T-helper 1 cell treated with Interleukin-12 subunit alpha and Interleukin-12 subunit beta and Interleukin-4 antibody, amounts not matched to agents 30 μg/mL and 1 μg/mL, for 36 hours (primary cell): ENCODE results near the gene GAB2.
A peak's percentile ranks its signal among the peaks of the same experiment; 100 is the strongest.
"Not testable (repeated sequence)": the region's sequence is repeated elsewhere in the genome, so short reads cannot be mapped to it uniquely, and the experiment has no call there.

Source experiments
- H3K27ac Mint-ChIP-seq: one replicate; pipeline ENCODE4 v1.8.0; 2021; ENCODE audit warnings: mild to moderate bottlenecking, mixed read lengths
- H3K27me3 Mint-ChIP-seq: one replicate; pipeline ENCODE4 v1.8.0; 2021; ENCODE audit warnings: low read depth, mixed read lengths
- H3K36me3 Mint-ChIP-seq: one replicate; pipeline ENCODE4 v1.8.0; 2021; ENCODE audit warnings: low read depth, mixed read lengths
- H3K4me1 Mint-ChIP-seq: one replicate; pipeline ENCODE4 v1.8.0; 2021; ENCODE audit warnings: low read depth, mixed read lengths
- H3K4me3 Mint-ChIP-seq: one replicate; pipeline ENCODE4 v1.8.0; 2021; ENCODE audit warnings: mild to moderate bottlenecking, moderate library complexity, mixed read lengths
- H3K9me3 Mint-ChIP-seq: one replicate; pipeline ENCODE4 v1.8.0; 2021; ENCODE audit warnings: mixed read lengths

GAB2 gene

DNA sequence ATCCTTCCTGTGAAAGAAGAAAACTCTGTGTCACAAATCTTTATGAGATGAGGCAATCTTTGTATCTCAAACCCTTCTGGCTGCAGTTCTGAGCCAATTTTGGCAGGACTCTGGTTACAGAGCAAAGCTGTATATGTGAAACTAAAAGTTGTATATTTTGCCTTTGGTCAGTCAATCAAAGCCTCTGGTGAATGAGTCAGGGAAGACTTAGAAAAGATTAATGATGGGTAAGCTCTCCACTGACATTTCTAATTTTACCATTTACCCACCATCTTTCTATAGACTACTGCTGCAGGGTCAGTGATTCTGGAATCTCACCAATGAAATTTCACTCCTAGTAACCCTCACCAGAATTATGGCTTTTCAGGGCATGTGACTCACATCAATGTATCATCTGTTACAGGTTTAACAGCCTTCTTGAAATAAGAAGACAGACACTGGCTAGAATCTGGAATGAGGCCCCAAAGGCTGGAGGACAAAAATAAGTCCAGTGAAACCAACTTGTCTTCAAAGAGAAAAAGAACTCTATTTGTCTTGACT is 185.6 kb downstream of the GAB2 start:
- no peaks in the 10 kb centered on the region for H3K27me3 Mint-ChIP-seq
- peaks cover 62% of the 10 kb centered on the region for H3K36me3 Mint-ChIP-seq
- H3K4me3 Mint-ChIP-seq, result no peak overlapping the region
- no peak overlapping the region for H3K27ac Mint-ChIP-seq
- H3K9me3 Mint-ChIP-seq, result peaks cover 8% of the 10 kb centered on the region
- peaks cover 39% of the 10 kb centered on the region for H3K4me1 Mint-ChIP-seq

- Mint-ChIP-seq H3K4me3 (no peak overlapping the region), H3K27ac (no peak overlapping the region), H3K27me3 (no peaks in the 10 kb centered on the region), H3K4me1 (peaks cover 46% of the 10 kb centered on the region), H3K9me3 (no peaks in the 10 kb centered on the region), H3K36me3 (peaks cover 57% of the 10 kb centered on the region)
Observed at GRCh38 chr11:78230161-78230877, 187.3 kb downstream of the GAB2 start.

DNA sequence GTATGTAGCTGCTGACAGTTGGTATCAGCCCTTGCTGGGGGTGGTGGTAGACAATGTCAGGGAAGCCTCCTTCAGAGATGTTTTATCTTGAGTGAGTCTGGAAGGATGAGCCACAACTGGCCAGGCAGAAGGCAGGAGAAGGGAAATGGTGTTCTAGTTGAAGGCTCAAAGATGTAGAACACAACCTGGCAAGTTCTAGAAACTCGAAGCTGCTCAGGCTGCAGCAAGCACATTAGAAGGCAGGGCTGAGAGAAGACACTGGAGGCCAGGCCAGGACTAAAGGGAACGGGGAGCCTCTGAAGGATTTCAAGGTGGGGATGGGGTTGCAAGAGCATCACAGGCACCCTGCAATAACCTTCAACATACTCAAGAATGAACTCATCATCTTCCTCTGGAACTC is 188.5 kb downstream of the GAB2 start:
- H3K27me3 Mint-ChIP-seq, result no peaks in the 10 kb centered on the region
- H3K27ac Mint-ChIP-seq, result peak overlapping the region; percentile 73
- H3K4me1 Mint-ChIP-seq, result peaks cover 56% of the 10 kb centered on the region
- no peaks in the 10 kb centered on the region for H3K9me3 Mint-ChIP-seq
- no peak overlapping the region for H3K4me3 Mint-ChIP-seq
- peaks cover 65% of the 10 kb centered on the region for H3K36me3 Mint-ChIP-seq

GRCh38 chr11:78228467-78228866 is 189.2 kb downstream of the GAB2 start:
- H3K27me3 Mint-ChIP-seq, result no peaks in the 10 kb centered on the region
- H3K36me3 Mint-ChIP-seq, result peaks cover 67% of the 10 kb centered on the region
- peaks cover 56% of the 10 kb centered on the region for H3K4me1 Mint-ChIP-seq
- H3K4me3 Mint-ChIP-seq, result no peak overlapping the region
- no peaks in the 10 kb centered on the region for H3K9me3 Mint-ChIP-seq
- H3K27ac Mint-ChIP-seq, result peak overlapping the region; percentile 73

DNA sequence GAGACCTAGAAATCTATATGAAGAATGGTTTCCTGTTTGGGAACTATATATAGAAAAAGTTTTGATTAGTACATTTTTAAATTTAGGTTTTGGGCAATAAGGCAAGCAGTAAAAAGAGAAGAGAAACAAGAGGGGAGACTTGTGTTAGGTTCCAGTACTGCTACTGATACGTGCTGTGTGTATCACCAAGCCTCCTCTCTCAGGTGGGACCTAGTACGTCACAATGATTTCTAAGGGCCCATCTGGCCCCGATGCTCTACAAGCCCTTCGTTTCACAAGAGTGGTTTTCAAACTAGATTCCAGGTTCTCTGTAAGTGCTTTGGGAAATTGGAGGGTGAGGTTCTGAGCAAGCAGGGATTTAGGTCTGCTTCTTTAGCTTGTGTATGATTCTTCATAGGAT is 189.7 kb downstream of the GAB2 start:
- Mint-ChIP-seq H3K36me3 (peaks cover 68% of the 10 kb centered on the region), H3K4me3 (no peak overlapping the region), H3K9me3 (no peaks in the 10 kb centered on the region), H3K27me3 (no peaks in the 10 kb centered on the region), H3K4me1 (peaks cover 59% of the 10 kb centered on the region), H3K27ac (peak overlapping the region; percentile 95)

DNA sequence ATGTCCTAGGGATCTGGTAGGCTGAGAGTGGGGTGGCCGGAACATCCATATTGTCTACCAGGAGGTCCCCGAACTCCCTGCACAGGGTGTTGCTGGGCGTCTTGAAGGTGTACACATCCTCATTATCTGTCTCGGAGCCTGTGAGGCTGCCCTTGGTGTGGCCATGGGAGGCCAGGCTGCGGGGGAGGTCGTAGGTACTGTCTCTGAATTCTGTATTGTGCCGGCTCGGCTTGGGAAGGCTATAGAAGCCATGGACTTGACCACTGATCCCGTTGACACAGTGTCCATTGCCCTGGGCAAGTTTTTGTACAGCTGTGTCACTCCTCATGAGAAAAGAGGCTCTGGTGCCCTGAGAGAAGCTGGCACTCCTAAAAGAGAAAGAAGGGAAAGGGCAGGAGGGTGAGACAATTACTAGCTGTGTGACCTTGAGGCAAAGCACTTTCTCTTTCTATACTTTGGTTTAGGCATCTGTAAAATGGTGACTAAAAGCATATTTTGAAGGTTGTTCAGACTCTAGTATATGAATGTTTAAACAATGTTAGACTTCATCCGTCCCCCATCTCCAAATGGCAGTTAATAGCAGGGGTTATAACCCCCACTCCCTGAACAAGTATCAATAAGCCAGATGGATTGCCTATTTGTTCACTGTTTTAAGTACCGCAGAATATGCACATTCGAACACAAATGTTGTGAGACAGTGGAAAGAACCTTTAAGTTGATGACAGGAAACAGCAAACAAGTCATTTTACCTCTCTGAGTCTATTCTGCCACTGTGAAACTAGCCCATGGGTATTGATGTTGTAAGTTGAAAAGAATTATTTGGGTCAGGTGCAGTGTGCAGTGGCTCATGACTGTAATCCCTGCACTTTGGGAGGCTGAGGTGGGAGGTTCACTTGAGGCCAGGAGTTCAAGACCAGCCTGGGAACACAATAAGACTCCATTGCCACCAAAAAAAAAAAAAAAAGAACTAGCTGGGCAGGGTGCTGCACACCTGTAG is 190.6 kb downstream of the GAB2 start:
- H3K4me3 Mint-ChIP-seq, result peak overlapping the region; percentile 58
- no peaks in the 10 kb centered on the region for H3K27me3 Mint-ChIP-seq
- H3K4me1 Mint-ChIP-seq, result peaks cover 59% of the 10 kb centered on the region
- peaks cover 63% of the 10 kb centered on the region for H3K36me3 Mint-ChIP-seq
- H3K27ac Mint-ChIP-seq, result peak overlapping the region; percentile 95
- H3K9me3 Mint-ChIP-seq, result no peaks in the 10 kb centered on the region

GRCh38 chr11:78224906-78225420 is 192.7 kb downstream of the GAB2 start:
- no peaks in the 10 kb centered on the region for H3K9me3 Mint-ChIP-seq
- peaks cover 60% of the 10 kb centered on the region for H3K36me3 Mint-ChIP-seq
- no peaks in the 10 kb centered on the region for H3K27me3 Mint-ChIP-seq
- H3K27ac Mint-ChIP-seq, result peak overlapping the region; percentile 58
- H3K4me3 Mint-ChIP-seq, result no peak overlapping the region
- peaks cover 55% of the 10 kb centered on the region for H3K4me1 Mint-ChIP-seq

DNA sequence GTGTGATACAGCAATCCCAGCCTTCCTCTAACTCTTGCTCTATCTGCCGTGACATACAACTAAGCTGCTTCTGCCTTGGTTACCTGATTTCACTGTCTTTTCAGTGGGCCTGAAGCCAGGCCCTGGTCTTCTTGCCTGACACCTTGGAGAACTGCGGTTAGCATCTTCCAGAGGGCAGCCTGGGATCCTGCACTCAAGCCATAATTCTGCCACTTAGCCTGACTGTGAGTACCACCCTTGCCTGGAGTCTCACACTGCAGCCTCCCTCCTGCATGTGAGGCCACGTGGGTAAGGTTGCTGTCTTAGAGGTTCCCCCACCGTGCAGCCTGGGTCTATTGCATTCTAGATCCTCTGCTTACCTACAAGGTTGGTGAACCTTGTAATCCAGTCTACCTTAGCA is 193.1 kb downstream of the GAB2 start:
- H3K27ac Mint-ChIP-seq, result no peak overlapping the region
- H3K36me3 Mint-ChIP-seq, result peaks cover 56% of the 10 kb centered on the region
- H3K27me3 Mint-ChIP-seq, result no peaks in the 10 kb centered on the region
- H3K9me3 Mint-ChIP-seq, result no peaks in the 10 kb centered on the region
- H3K4me3 Mint-ChIP-seq, result no peak overlapping the region
- peaks cover 52% of the 10 kb centered on the region for H3K4me1 Mint-ChIP-seq

DNA sequence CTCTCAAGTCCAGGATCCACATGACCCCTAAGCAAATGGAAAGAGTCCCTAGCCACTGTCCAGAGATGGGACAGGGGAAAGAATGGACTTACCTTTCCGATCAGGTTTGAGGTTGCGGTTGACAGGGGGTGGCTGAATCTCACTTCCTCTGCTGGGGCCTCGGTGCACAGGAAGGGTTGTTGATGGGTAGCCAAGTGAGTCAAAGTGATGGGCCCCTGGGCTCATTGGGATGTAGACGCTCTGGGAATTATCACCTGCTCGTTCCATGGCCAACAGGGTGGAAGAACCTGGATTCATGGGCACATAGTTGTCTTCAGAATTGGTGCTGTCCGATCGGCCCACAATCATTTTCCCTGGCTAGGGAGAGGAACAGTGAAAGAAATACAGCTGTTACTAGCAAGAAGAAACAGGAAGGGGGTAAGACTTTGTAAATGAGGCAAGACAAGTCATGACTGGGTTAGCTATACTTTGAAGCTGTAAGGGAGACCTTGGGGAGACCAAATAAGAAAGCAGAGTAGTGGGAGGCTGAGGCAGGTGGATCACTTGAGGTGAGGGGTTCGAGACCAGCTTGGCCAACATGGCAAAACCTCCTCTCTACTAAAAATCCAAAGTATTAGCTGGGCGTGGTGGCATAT is 194.2 kb downstream of the GAB2 start:
- Mint-ChIP-seq H3K27ac (no peak overlapping the region), H3K27me3 (no peaks in the 10 kb centered on the region), H3K4me1 (peaks cover 45% of the 10 kb centered on the region), H3K4me3 (no peak overlapping the region), H3K9me3 (no peaks in the 10 kb centered on the region), H3K36me3 (peaks cover 55% of the 10 kb centered on the region)

GRCh38 chr11:78222726-78223125 is 194.9 kb downstream of the GAB2 start:
- H3K27ac Mint-ChIP-seq, H3K27me3 Mint-ChIP-seq, H3K4me3 Mint-ChIP-seq, H3K9me3 Mint-ChIP-seq: not testable (repeated sequence)
- Mint-ChIP-seq H3K4me1 (peaks cover 42% of the 10 kb centered on the region), H3K36me3 (peaks cover 60% of the 10 kb centered on the region)

- H3K27ac Mint-ChIP-seq, result peak overlapping the region; percentile 29
Observed at GRCh38 chr11:78221396-78222315, 196.0 kb downstream of the GAB2 start.

GRCh38 chr11:78220218-78221157 is 197.1 kb downstream of the GAB2 start:
- Mint-ChIP-seq H3K9me3 (no peaks in the 10 kb centered on the region), H3K27ac (peak overlapping the region; percentile 29), H3K36me3 (peaks cover 64% of the 10 kb centered on the region), H3K4me1 (peaks cover 33% of the 10 kb centered on the region), H3K4me3 (no peak overlapping the region), H3K27me3 (no peaks in the 10 kb centered on the region)

More at GRCh38 chr11:78221396-78222315, 196.0 kb downstream of the GAB2 start:
- peaks cover 39% of the 10 kb centered on the region for H3K4me1 Mint-ChIP-seq
- H3K36me3 Mint-ChIP-seq, result peaks cover 62% of the 10 kb centered on the region
- H3K27me3 Mint-ChIP-seq, result no peaks in the 10 kb centered on the region
- H3K4me3 Mint-ChIP-seq, result no peak overlapping the region
- no peaks in the 10 kb centered on the region for H3K9me3 Mint-ChIP-seq
